ENCODE data around the gene CNTN1.

The CNTN1 gene

GRCh38 chr12:40864891-40865290, 172.7 kb downstream of the CNTN1 start:
- no peak for DNase-seq

GRCh38 chr12:40870981-40871380, 178.7 kb downstream of the CNTN1 start:
- no peak for DNase-seq

GRCh38 chr12:40874868-40875267, 182.6 kb downstream of the CNTN1 start:
- DNase-seq = no peak

GRCh38 chr12:40889329-40889728, 197.1 kb downstream of the CNTN1 start:
- no peak for DNase-seq

GRCh38 chr12:40892528-40892927, 200.3 kb downstream of the CNTN1 start:
- no peak for DNase-seq

GRCh38 chr12:40898505-40898904, 206.3 kb downstream of the CNTN1 start:
- DNase-seq = no peak

GRCh38 chr12:40903040-40903439, 210.8 kb downstream of the CNTN1 start:
- no peak for DNase-seq

GRCh38 chr12:40907115-40907527, 214.9 kb downstream of the CNTN1 start:
- no peak for DNase-seq

- no peak for DNase-seq
Observed at GRCh38 chr12:40911676-40912075, 219.4 kb downstream of the CNTN1 start.

GRCh38 chr12:40915172-40915571, 222.9 kb downstream of the CNTN1 start:
- DNase-seq = no peak

- DNase-seq = no peak
Observed at GRCh38 chr12:40917561-40917960, 225.3 kb downstream of the CNTN1 start.

GRCh38 chr12:40921563-40922163, 229.4 kb downstream of the CNTN1 start:
- DNase-seq = peak; percentile 11

GRCh38 chr12:40937891-40938290, 245.7 kb downstream of the CNTN1 start:
- no peak for DNase-seq

GRCh38 chr12:40942326-40942725, 250.1 kb downstream of the CNTN1 start:
- no peak for DNase-seq

- DNase-seq = no peak
Observed at GRCh38 chr12:40945772-40946171, 253.5 kb downstream of the CNTN1 start.

GRCh38 chr12:40946612-40947194, 254.5 kb downstream of the CNTN1 start:
- peak; percentile 43 for DNase-seq

GRCh38 chr12:40947797-40948196, 255.6 kb downstream of the CNTN1 start:
- no peak for DNase-seq

GRCh38 chr12:40953076-40953475, 260.8 kb downstream of the CNTN1 start:
- no peak for DNase-seq

- DNase-seq = no peak
Observed at GRCh38 chr12:40957417-40957816, 265.2 kb downstream of the CNTN1 start.

GRCh38 chr12:40959041-40959440, 266.8 kb downstream of the CNTN1 start:
- no peak for DNase-seq

- DNase-seq = no peak
Observed at GRCh38 chr12:40963751-40964150, 271.5 kb downstream of the CNTN1 start.

GRCh38 chr12:40969796-40970195, 277.6 kb downstream of the CNTN1 start:
- DNase-seq = no peak

GRCh38 chr12:40970320-40970907, 278.2 kb downstream of the CNTN1 start:
- peak; percentile 3 for DNase-seq

- no peak for DNase-seq
Observed at GRCh38 chr12:40971911-40972310, 279.7 kb downstream of the CNTN1 start.

- DNase-seq = no peak
Observed at GRCh38 chr12:40976546-40976945, 284.3 kb downstream of the CNTN1 start.
